HEK293 (cell line): ENCODE data around the gene NPHP4.

ENCODE experiments used
- CTCF ChIA-PET: fragments of 350-600 bp; formaldehyde crosslinking; extraction: SDS; loops from one replicate; lab custom pipeline; 2021; ENCODE audit warnings: antibody characterized with exemption; lab: Yijun Ruan, JAX
- POLR2A ChIA-PET: fragments of 300-600 bp; formaldehyde crosslinking; extraction: SDS; loops from one replicate; lab custom pipeline; 2020; ENCODE audit warnings: antibody characterized with exemption, inconsistent platforms; lab: Yijun Ruan, JAX
- H3K27ac ChIP-seq: fragments of 200-500 bp; sonication (Bioruptor generic); 2 replicates; pipeline ENCODE4 v1.5.1; 2014; ENCODE audit warnings: low read depth, low read length, control low read depth, inconsistent platforms; ENCODE audit errors: extremely low read depth
- H3K36me3 ChIP-seq, 2 experiments: fragments of 200-500 bp in 1 of 2; sonication (Bioruptor generic) in 1 of 2; 1 replicate in 1 of 2; 2 replicates in 1 of 2; pipeline ENCODE4 v1.5.1; 2014 to 2017; ENCODE audit warnings: inconsistent platforms in 2 of 2, low read length in 2 of 2; ENCODE audit not compliant: control insufficient read depth in 2 of 2, insufficient read depth in 1 of 2
- H3K4me1 ChIP-seq: fragments of 200-500 bp; sonication (Bioruptor generic); 2 replicates; pipeline ENCODE4 v1.5.1; 2014; ENCODE audit warnings: mild to moderate bottlenecking, low read length, inconsistent platforms; ENCODE audit not compliant: control insufficient read depth, insufficient read depth
- H3K4me3 ChIP-seq: 2 replicates; pipeline ENCODE4 v1.5.1; 2011; ENCODE audit warnings: low read depth, mild to moderate bottlenecking, control low read depth, low read length, moderate library complexity
- H3K9me3 ChIP-seq: fragments of 200-500 bp; sonication (Bioruptor generic); 2 replicates; pipeline ENCODE4 v1.5.1; 2014; ENCODE audit warnings: low read depth, low read length, inconsistent platforms; ENCODE audit not compliant: control insufficient read depth, insufficient read depth
- MZF1 ChIP-seq: fragments of 450-650 bp; formaldehyde crosslinking; IDR thresholded peaks from 2 replicates; pipeline ENCODE4 v1.5.1; 2017; ENCODE audit warnings: missing biosample characterization, missing genetic modification characterization, borderline replicate concordance
- SALL2 ChIP-seq: fragments of 450-650 bp; formaldehyde crosslinking; IDR thresholded peaks from 2 replicates; pipeline ENCODE4 v1.5.0; 2017; ENCODE audit warnings: missing biosample characterization, mild to moderate bottlenecking, missing genetic modification characterization, borderline replicate concordance
- ZEB2 ChIP-seq: fragments of 450-650 bp; formaldehyde crosslinking; IDR thresholded peaks from 2 replicates; pipeline ENCODE4 v1.5.1; 2016; ENCODE audit warnings: missing biosample characterization, missing genetic modification characterization
- ZNF114 ChIP-seq: fragments of 450-650 bp; formaldehyde crosslinking; IDR thresholded peaks from 2 replicates; pipeline ENCODE4 v1.5.0; 2017; ENCODE audit warnings: missing biosample characterization, missing genetic modification characterization
- ZNF157 ChIP-seq: fragments of 450-650 bp; formaldehyde crosslinking; IDR thresholded peaks from 2 replicates; pipeline ENCODE4 v1.5.1; 2016; ENCODE audit warnings: missing biosample characterization, missing genetic modification characterization
- ZNF169 ChIP-seq: fragments of 450-650 bp; formaldehyde crosslinking; IDR thresholded peaks from 2 replicates; pipeline ENCODE4 v1.5.1; 2016; ENCODE audit warnings: missing biosample characterization, missing genetic modification characterization
- ZNF174 ChIP-seq: fragments of 450-650 bp; formaldehyde crosslinking; IDR thresholded peaks from 2 replicates; pipeline ENCODE4 v1.5.0; 2017; ENCODE audit warnings: missing biosample characterization, mild to moderate bottlenecking, missing genetic modification characterization
- ZNF19 ChIP-seq: fragments of 450-650 bp; formaldehyde crosslinking; IDR thresholded peaks from 2 replicates; pipeline ENCODE4; 2016; ENCODE audit warnings: missing biosample characterization, missing genetic modification characterization, low read depth
- ZNF266 ChIP-seq: fragments of 450-650 bp; formaldehyde crosslinking; IDR thresholded peaks from 2 replicates; pipeline ENCODE4 v1.5.1; 2016; ENCODE audit warnings: missing biosample characterization, missing genetic modification characterization, low read depth
- ZNF391 ChIP-seq: fragments of 450-650 bp; formaldehyde crosslinking; IDR thresholded peaks from 2 replicates; pipeline ENCODE4 v1.5.1; 2016; ENCODE audit warnings: low read depth, missing biosample characterization, missing genetic modification characterization, borderline replicate concordance
- ZNF394 ChIP-seq: fragments of 450-650 bp; formaldehyde crosslinking; IDR thresholded peaks from 2 replicates; pipeline ENCODE4 v1.5.1; 2016; ENCODE audit warnings: missing biosample characterization, missing genetic modification characterization, mild to moderate bottlenecking, moderate library complexity, borderline replicate concordance
- ZNF521 ChIP-seq: fragments of 450-650 bp; formaldehyde crosslinking; IDR thresholded peaks from 2 replicates; pipeline ENCODE4 v1.5.1; 2017; ENCODE audit warnings: missing biosample characterization, mild to moderate bottlenecking, missing genetic modification characterization
- ZNF544 ChIP-seq: fragments of 450-650 bp; formaldehyde crosslinking; IDR thresholded peaks from 2 replicates; pipeline ENCODE4 v1.5.0; 2017; ENCODE audit warnings: missing biosample characterization, missing genetic modification characterization
- ZNF571 ChIP-seq: fragments of 450-650 bp; formaldehyde crosslinking; IDR thresholded peaks from 2 replicates; pipeline ENCODE4 v1.5.0; 2017; ENCODE audit warnings: missing biosample characterization, missing genetic modification characterization
- ZNF654 ChIP-seq: fragments of 450-650 bp; formaldehyde crosslinking; IDR thresholded peaks from 2 replicates; pipeline ENCODE4 v1.5.1; 2016; ENCODE audit warnings: low read depth, missing biosample characterization, missing genetic modification characterization
- ZNF747 ChIP-seq: fragments of 450-650 bp; formaldehyde crosslinking; IDR thresholded peaks from 2 replicates; pipeline ENCODE4 v1.5.1; 2016; ENCODE audit warnings: missing biosample characterization, missing genetic modification characterization
- ZNF776 ChIP-seq: fragments of 450-650 bp; formaldehyde crosslinking; IDR thresholded peaks from 2 replicates; pipeline ENCODE4 v1.5.0; 2017; ENCODE audit warnings: missing biosample characterization, missing genetic modification characterization, borderline replicate concordance
- ZNF791 ChIP-seq: fragments of 450-650 bp; formaldehyde crosslinking; IDR thresholded peaks from 2 replicates; pipeline ENCODE4 v1.5.1; 2016; ENCODE audit warnings: missing biosample characterization, missing genetic modification characterization
- TF ChIP-seq, protein P1 (sequence below): fragments of 450-650 bp; IDR thresholded peaks from 2 replicates; pipeline ENCODE4 v1.5.1; 2018; ENCODE audit warnings: missing biosample characterization, missing genetic modification characterization
- TF ChIP-seq, protein P2 (sequence below): fragments of 450-650 bp; formaldehyde crosslinking; IDR thresholded peaks from 2 replicates; pipeline ENCODE4 v1.5.1; 2016; ENCODE audit warnings: missing biosample characterization, missing genetic modification characterization

Gene NPHP4

DNA sequence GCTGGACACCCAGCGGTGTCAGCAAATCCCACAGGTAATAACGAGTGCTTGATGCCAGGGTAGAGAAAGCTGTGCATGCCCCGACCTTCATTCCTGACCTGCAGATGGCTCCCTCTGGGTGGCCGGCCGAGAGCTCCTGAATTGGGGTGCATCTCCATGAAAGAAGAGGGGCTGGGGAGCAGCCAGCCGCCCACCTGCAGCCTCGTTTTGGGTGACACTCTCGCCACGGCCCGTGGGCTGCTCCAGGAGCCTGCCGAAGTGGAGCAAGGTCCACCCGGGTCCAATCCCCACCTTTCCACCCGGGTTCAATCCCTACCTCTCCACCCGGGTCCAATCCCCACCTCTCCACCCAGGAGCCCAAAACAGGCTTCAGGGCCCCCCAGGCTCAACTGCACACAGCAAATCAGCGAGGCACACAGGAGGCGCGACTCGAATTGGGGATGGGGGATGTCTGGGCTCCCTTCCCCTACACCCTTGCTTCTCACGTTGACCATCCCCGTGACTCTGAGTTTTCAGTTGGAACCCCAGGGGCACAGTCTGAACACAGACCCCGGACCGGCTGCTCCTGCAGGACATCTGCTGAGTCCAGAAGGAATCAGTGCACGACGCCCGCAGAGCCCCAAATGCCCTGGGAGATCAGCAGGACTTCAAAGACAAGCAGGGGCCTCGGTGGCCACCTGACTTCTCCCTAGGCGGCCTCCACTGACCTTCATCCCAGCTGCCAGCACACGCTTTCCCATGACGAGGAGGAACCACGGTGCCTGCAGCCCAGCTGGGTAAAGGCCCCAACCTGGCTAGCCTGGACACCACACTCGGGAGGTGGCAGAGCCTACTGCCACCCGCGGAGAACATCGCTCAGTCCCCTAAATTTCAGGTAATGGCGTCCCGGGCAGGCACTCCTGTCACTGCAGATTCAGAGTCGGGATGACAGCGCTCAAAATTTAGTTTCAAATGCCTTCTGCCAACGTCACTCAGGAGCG lies 159.0 kb downstream of the NPHP4 start:
- H3K9me3 ChIP-seq: no peaks in the 10 kb centered on the region
- TF ChIP-seq ZEB2 (tag by site-specific recombination): no peak
- no peaks in the 10 kb centered on the region for H3K4me1 ChIP-seq
- H3K36me3 ChIP-seq: no peaks in the 10 kb centered on the region
- ChIA-PET CTCF (no interaction called here), POLR2A (no interaction called here)
- H3K4me3 ChIP-seq: no peak overlapping the region
- no peak overlapping the region for H3K27ac ChIP-seq

DNA sequence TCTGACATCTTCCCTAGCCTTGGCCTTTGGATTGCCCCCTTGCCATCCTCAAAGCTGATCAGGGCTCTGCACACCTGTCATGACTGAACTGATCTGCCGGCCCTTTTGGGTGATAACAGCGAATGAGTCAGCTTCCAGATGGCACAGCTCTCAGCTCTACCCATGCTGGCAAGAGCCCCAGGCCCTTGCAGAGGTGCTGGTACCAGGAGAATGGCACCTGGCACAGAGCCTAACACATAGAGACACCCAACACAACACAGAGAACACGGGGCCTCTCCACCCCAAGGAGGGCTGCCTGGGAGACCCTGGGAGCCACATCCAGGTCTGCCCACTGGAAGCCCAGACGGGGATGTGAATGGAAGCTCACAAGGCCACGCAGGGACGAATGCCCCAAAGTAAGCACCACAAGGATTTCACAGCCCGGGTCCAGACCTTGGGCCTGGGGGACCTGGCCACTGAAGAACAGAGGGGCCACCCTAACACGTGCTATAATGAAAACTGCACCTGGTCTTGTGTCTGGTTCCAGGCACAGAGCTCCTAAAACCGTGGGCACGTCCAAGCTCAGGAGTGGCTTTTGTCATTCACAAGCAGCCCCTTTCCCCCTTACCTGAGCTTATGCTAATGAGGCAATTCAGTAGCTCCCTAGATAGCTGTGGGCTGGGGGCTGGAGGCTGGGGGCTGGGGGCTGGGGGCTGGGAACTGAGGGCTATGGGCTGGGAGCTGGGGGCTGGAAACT lies 160.5 kb downstream of the NPHP4 start:
- H3K4me1 ChIP-seq: no peaks in the 10 kb centered on the region
- TF ChIP-seq ZNF114 (tag by site-specific recombination): no peak
- TF ChIP-seq, all 188 proteins: peak for 0
- ChIA-PET CTCF (no interaction called here), POLR2A (no interaction called here)
- Histone ChIP-seq H3K4me3 (no peak overlapping the region), H3K27ac (no peak overlapping the region), H3K36me3 (no peaks in the 10 kb centered on the region), H3K9me3 (no peaks in the 10 kb centered on the region)

DNA sequence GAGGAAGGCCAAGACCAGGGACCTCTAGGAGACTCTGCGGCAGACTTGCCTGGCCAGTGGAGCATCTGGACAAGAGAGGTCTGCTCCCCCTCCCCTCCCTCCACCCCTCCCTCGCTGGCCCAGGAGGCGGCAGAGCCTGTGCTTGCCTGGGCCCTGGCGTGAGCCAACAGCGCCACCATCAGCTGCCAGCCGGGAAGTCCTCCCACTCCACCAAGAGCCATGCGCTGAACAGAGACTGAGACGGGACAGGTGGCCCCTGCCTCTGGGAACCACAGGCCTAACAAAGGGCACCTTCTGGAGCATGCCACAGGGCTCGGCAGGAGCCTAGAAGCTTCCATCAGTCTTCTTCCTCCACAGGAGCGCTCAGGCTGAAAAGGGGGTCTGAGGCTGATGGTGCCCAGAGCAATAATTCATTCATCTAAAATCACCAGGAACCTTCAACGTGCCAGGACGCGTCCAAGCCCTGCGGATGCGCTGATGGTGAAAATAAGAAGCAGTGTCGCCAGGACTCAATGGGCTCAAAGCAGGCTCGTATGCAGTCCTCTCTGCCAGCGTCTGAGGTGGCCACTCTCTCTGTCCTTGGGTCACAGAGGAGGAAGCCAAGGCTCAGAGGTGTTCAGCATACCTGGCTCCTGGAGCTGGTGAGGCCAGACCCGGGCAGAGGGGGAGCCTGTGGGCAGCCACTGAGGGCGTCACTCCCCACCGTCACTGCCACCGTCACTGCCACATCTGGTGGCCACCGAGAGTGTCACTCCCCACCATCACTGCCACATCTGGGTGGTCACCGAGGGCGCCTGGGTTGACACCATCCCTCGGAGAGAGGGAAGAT lies 161.2 kb downstream of the NPHP4 start:
- ChIA-PET POLR2A (no interaction called here), CTCF (no interaction called here)
- TF ChIP-seq MZF1 (tag by site-specific recombination): no peak
- no peak for TF ChIP-seq ZNF174 (tag by site-specific recombination)
- peak; percentile 48 for TF ChIP-seq ZNF654 (tag by site-specific recombination)
- Histone ChIP-seq H3K27ac (no peak overlapping the region), H3K36me3 (no peaks in the 10 kb centered on the region), H3K4me3 (no peak overlapping the region), H3K9me3 (no peaks in the 10 kb centered on the region), H3K4me1 (no peaks in the 10 kb centered on the region)

DNA sequence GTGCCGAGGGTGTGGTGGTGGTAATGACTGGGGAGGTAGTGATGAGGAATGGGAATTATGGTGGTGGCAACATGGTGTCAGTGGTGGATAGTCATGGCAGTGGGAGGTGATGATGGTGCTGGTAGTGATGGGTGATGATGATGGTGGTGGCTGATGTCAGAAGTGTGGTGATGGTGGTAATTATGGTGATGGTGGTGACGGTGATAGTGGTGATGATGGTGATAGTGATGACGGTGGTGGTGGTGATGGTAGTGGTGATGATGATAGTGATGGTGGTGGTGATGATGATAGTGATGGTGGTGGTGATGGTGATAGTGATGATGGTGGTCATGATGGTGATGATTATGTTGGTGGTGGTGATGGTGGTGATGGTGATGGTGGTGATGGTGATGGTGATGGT lies 162.8 kb downstream of the NPHP4 start:
- no peak overlapping the region for H3K4me3 ChIP-seq
- H3K9me3 ChIP-seq: no peaks in the 10 kb centered on the region
- no peaks in the 10 kb centered on the region for H3K4me1 ChIP-seq
- H3K27ac ChIP-seq: no peak overlapping the region
- H3K36me3 ChIP-seq: no peaks in the 10 kb centered on the region
- CTCF ChIA-PET: no interaction called here
- POLR2A ChIA-PET: no interaction called here
- TF ChIP-seq ZNF157 (tag by site-specific recombination) (no peak), ZNF571 (tag by site-specific recombination) (peak; percentile 80; the same call in 1 of the 2 replicates), ZNF521 (tag by site-specific recombination) (0 out of 2 replicates have a peak, but pooled peaks have one; percentile 59), ZNF169 (tag by site-specific recombination) (0 out of 2 replicates have a peak, but pooled peaks have one; percentile 64), ZNF391 (no peak), ZNF791 (tag by site-specific recombination) (no peak), ZNF19 (tag by site-specific recombination) (no peak), ZNF544 (tag by site-specific recombination) (no peak), ZNF394 (tag by site-specific recombination) (no peak), ZNF654 (tag by site-specific recombination) (no peak), SALL2 (peak; percentile 50; the same call in 1 of the 2 replicates), ZNF776 (tag by site-specific recombination) (0 out of 2 replicates have a peak, but pooled peaks have one; percentile 32), ZNF747 (peak; percentile 37; the same call in 1 of the 2 replicates), ZNF266 (tag by site-specific recombination) (no peak)
- TF ChIP-seq, protein P1, sequence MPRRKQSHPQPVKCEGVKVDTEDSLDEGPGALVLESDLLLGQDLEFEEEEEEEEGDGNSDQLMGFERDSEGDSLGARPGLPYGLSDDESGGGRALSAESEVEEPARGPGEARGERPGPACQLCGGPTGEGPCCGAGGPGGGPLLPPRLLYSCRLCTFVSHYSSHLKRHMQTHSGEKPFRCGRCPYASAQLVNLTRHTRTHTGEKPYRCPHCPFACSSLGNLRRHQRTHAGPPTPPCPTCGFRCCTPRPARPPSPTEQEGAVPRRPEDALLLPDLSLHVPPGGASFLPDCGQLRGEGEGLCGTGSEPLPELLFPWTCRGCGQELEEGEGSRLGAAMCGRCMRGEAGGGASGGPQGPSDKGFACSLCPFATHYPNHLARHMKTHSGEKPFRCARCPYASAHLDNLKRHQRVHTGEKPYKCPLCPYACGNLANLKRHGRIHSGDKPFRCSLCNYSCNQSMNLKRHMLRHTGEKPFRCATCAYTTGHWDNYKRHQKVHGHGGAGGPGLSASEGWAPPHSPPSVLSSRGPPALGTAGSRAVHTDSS (tag by site-specific recombination): peak; percentile 77
- TF ChIP-seq, protein P2, sequence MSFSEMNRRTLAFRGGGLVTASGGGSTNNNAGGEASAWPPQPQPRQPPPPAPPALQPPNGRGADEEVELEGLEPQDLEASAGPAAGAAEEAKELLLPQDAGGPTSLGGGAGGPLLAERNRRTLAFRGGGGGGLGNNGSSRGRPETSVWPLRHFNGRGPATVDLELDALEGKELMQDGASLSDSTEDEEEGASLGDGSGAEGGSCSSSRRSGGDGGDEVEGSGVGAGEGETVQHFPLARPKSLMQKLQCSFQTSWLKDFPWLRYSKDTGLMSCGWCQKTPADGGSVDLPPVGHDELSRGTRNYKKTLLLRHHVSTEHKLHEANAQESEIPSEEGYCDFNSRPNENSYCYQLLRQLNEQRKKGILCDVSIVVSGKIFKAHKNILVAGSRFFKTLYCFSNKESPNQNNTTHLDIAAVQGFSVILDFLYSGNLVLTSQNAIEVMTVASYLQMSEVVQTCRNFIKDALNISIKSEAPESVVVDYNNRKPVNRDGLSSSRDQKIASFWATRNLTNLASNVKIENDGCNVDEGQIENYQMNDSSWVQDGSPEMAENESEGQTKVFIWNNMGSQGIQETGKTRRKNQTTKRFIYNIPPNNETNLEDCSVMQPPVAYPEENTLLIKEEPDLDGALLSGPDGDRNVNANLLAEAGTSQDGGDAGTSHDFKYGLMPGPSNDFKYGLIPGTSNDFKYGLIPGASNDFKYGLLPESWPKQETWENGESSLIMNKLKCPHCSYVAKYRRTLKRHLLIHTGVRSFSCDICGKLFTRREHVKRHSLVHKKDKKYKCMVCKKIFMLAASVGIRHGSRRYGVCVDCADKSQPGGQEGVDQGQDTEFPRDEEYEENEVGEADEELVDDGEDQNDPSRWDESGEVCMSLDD (tag by site-specific recombination): no peak
